ENCODE measurements around the gene TMEM273.

GRCh38 chr10:49110684-49111319 is 77.4 kb downstream of the TMEM273 start:
- no peak for TF ChIP-seq CTCF (IDR thresholded peaks at IDR 0.05; ENCODE audit: low read depth, low read length)
- no peak for TF ChIP-seq EZH2phosphoT487 (IDR thresholded peaks at IDR 0.05; ENCODE audit: low read depth)
